Measurements from ENCODE around the gene CCNF. TPM values are rescaled to one million over a fixed set of nuclear protein-coding genes. Genes with fewer than 3 reads are reported as not detected.
A peak's percentile ranks its signal among the peaks of the same experiment; 100 is the strongest.
"Not testable (repeated sequence)": the region's sequence is repeated elsewhere in the genome, so short reads cannot be mapped to it uniquely, and the experiment has no call there.

CCNF gene
- 26.1 and 35.8 TPM in 2 replicates for total RNA-seq (2014; rRNA removed; shearing (Covaris generic))

GRCh38 chr16:2429034-2429770 is at the start of gene CCNF:
Gene CCNF, plus strand, starts transcription at chr16:2429447. Its CDS starts 35 bp downstream, at chr16:2429482.
- peak; percentile 86 for DNase-seq (ENCODE audit: low spot score)

- no peak for DNase-seq (ENCODE audit: low spot score)
Observed at GRCh38 chr16:2383501-2383900, 45.7 kb upstream of the CCNF start.

- DNase-seq (ENCODE audit: low spot score): no peak
Observed at GRCh38 chr16:2384426-2384825, 44.8 kb upstream of the CCNF start.

- DNase-seq (ENCODE audit: low spot score): peak; percentile 35
Observed at GRCh38 chr16:2385190-2385836, 43.9 kb upstream of the CCNF start.

- not testable (repeated sequence) for DNase-seq (ENCODE audit: low spot score)
Observed at GRCh38 chr16:2385982-2386381, 43.3 kb upstream of the CCNF start.

- DNase-seq (ENCODE audit: low spot score): no peak
Observed at GRCh38 chr16:2386990-2387389, 42.3 kb upstream of the CCNF start.

- no peak for DNase-seq (ENCODE audit: low spot score)
Observed at GRCh38 chr16:2388139-2388874, 40.9 kb upstream of the CCNF start.

GRCh38 chr16:2388875-2389433 is 40.3 kb upstream of the CCNF start:
- no peak for DNase-seq (ENCODE audit: low spot score)

GRCh38 chr16:2392025-2392424 is 37.2 kb upstream of the CCNF start:
- DNase-seq (ENCODE audit: low spot score): no peak

- no peak for DNase-seq (ENCODE audit: low spot score)
Observed at GRCh38 chr16:2398520-2398919, 30.7 kb upstream of the CCNF start.

- DNase-seq (ENCODE audit: low spot score): no peak
Observed at GRCh38 chr16:2404099-2404498, 25.1 kb upstream of the CCNF start.

- DNase-seq (ENCODE audit: low spot score): no peak
Observed at GRCh38 chr16:2415085-2415484, 14.2 kb upstream of the CCNF start.

GRCh38 chr16:2420035-2420434 is 9.2 kb upstream of the CCNF start:
- no peak for DNase-seq (ENCODE audit: low spot score)

- no peak for DNase-seq (ENCODE audit: low spot score)
Observed at GRCh38 chr16:2422123-2422867, 7.0 kb upstream of the CCNF start.

GRCh38 chr16:2424061-2425007 is 4.9 kb upstream of the CCNF start:
- DNase-seq (ENCODE audit: low spot score): no peak

- DNase-seq (ENCODE audit: low spot score): no peak
Observed at GRCh38 chr16:2425008-2425518, 4.2 kb upstream of the CCNF start.

GRCh38 chr16:2425825-2426430 is 3.3 kb upstream of the CCNF start:
- DNase-seq (ENCODE audit: low spot score): no peak

GRCh38 chr16:2426941-2427361 is 2.3 kb upstream of the CCNF start:
- DNase-seq (ENCODE audit: low spot score): no peak

GRCh38 chr16:2427526-2427925 is 1.7 kb upstream of the CCNF start:
- DNase-seq (ENCODE audit: low spot score): no peak

All from H4 (cell line).